GM18951 (cell line): ENCODE data around the gene MAMDC2.
"Not testable (repeated sequence)": the region's sequence is repeated elsewhere in the genome, so short reads cannot be mapped to it uniquely, and the experiment has no call there.

Source experiments
- POLR2A ChIP-seq: IDR thresholded peaks from 4 replicates; pipeline ENCODE4 v1.6.1; 2011; ENCODE audit warnings: mild to moderate bottlenecking; ENCODE audit not compliant: insufficient read length, insufficient read depth; ENCODE audit errors: extremely low read depth
- in situ Hi-C: fragments of 300-500 bp; cut with MboI; formaldehyde crosslinking; loops from one replicate; pipeline ENCODE4 v1.12.0; 2022; ENCODE audit warnings: low sequenced_read_pairs, mixed read lengths, inconsistent platforms; ENCODE audit not compliant: unreplicated experiment

The MAMDC2 gene

GRCh38 chr9:70013598-70014196 is 30.0 kb upstream of the MAMDC2 start:
- in situ Hi-C loops = no loop called here

GRCh38 chr9:70015099-70015498 is 28.5 kb upstream of the MAMDC2 start:
- in situ Hi-C loops = no loop called here
- no peak for TF ChIP-seq POLR2A

More at GRCh38 chr9:70013598-70014196, 30.0 kb upstream of the MAMDC2 start:
- TF ChIP-seq POLR2A = no peak

GRCh38 chr9:70020217-70020616 is 23.4 kb upstream of the MAMDC2 start:
- TF ChIP-seq POLR2A = no peak
- in situ Hi-C loops = no loop called here

GRCh38 chr9:70020991-70021571 is 22.6 kb upstream of the MAMDC2 start:
- in situ Hi-C loops = no loop called here
- TF ChIP-seq POLR2A = no peak

- in situ Hi-C loops = no loop called here
- TF ChIP-seq POLR2A = no peak
Observed at GRCh38 chr9:70028287-70028686, 15.4 kb upstream of the MAMDC2 start.

- TF ChIP-seq POLR2A = no peak
- in situ Hi-C loops = no loop called here
Observed at GRCh38 chr9:70030156-70030555, 13.5 kb upstream of the MAMDC2 start.

GRCh38 chr9:70031141-70031545 is 12.5 kb upstream of the MAMDC2 start:
- in situ Hi-C loops = no loop called here
- TF ChIP-seq POLR2A = no peak

GRCh38 chr9:70034271-70034711 is 9.4 kb upstream of the MAMDC2 start:
- no peak for TF ChIP-seq POLR2A
- in situ Hi-C loops = no loop called here

GRCh38 chr9:70035691-70036090 is 8.0 kb upstream of the MAMDC2 start:
- TF ChIP-seq POLR2A = no peak
- in situ Hi-C loops = no loop called here

GRCh38 chr9:70036641-70037040 is 7.0 kb upstream of the MAMDC2 start:
- in situ Hi-C loops = no loop called here

GRCh38 chr9:70038171-70038621 is 5.5 kb upstream of the MAMDC2 start:
- in situ Hi-C loops = not testable (repeated sequence)

More at GRCh38 chr9:70036641-70037040, 7.0 kb upstream of the MAMDC2 start:
- TF ChIP-seq POLR2A = no peak

- TF ChIP-seq POLR2A = no peak
- in situ Hi-C loops = no loop called here
Observed at GRCh38 chr9:70040376-70040903, 3.2 kb upstream of the MAMDC2 start.

- in situ Hi-C loops = no loop called here
- no peak for TF ChIP-seq POLR2A
Observed at GRCh38 chr9:70042461-70043215, 1.0 kb upstream of the MAMDC2 start.
